Measurements from ENCODE around the gene MSH5. TPM values are rescaled to one million over a fixed set of nuclear protein-coding genes. Genes with fewer than 3 reads are reported as not detected.
A peak's percentile ranks its signal among the peaks of the same experiment; 100 is the strongest.

MSH5 gene
- total RNA-seq, 1 experiment from 2014 or later = 90.4 TPM

GRCh38 chr6:31729515-31729978 lies 10.3 kb upstream of the MSH5 start:
- Histone ChIP-seq H3K9me3 (ENCODE audit: control insufficient read depth in 1 of 2, insufficient read depth in 1 of 2, low read depth in 1 of 2, low read length in 2 of 2) (no peaks in the 10 kb centered on the region), H3K4me3 (replicated peaks in 1 of 2; ENCODE audit: low read depth in 1 of 2, low read length in 2 of 2) (peak overlapping the region; percentile 70 to 72), H3K27me3 (ENCODE audit: insufficient read depth, low read length) (no peaks in the 10 kb centered on the region), H3K4me1 (ENCODE audit: control insufficient read depth in 1 of 2, insufficient read depth in 2 of 2, low read length in 2 of 2) (peaks cover 12 to 35% of the 10 kb centered on the region in 2 experiments), H3K36me3 (ENCODE audit: control insufficient read depth in 1 of 2, insufficient read depth in 2 of 2, low read length in 2 of 2) (peaks cover 28 to 31% of the 10 kb centered on the region in 2 experiments), H4K20me1 (ENCODE audit: insufficient read depth) (no peaks in the 10 kb centered on the region; the same call in 1 of the 2 replicates), H3K79me2 (ENCODE audit: insufficient read depth, low read length) (peaks cover 24% of the 10 kb centered on the region), H3K9me2 (ENCODE audit: insufficient read depth) (no peaks in the 10 kb centered on the region), H2AFZ (ENCODE audit: low read depth, low read length, poor library complexity, severe bottlenecking) (no peak overlapping the region), H3K27ac (ENCODE audit: low read depth, low read length) (peak overlapping the region; percentile 90), H3K4me2 (ENCODE audit: low read length) (peak overlapping the region; percentile 98), H3K9ac (ENCODE audit: low read length) (peak overlapping the region; percentile 72)
- ATAC-seq = peak; percentile 82
- ChIA-PET RAD21 (ENCODE audit: low non-redundant PET in 1 of 2, low total read pairs in 2 of 2, uncharacterized antibody in 2 of 2, unreplicated experiment in 2 of 2) (interaction anchor here in 1 of 2 experiments (0.6 to 0.7 kb wide), 2 partner anchors 18 to 26 kb away, joined by 3 read pairs; partner anchors contain the start of gene ABHD16A), POLR2A (interaction anchor here (0.6 to 2.2 kb wide), 5 partner anchors 10 to 98 kb away, joined by 3 to 12 read pairs (median 8); partner anchors contain the start of genes ABHD16A, HSPA1B, LY6G5C and MSH5), CTCF (interaction anchor here (0.6 to 2.3 kb wide), 4 partner anchors 9 to 133 kb away, joined by 3 to 13 read pairs (median 8); partner anchors contain the start of gene NEU1)
- BruUV-seq (replicated peaks) = no TSS peak
- intact Hi-C loops (cut with micrococcal nuclease) = no loop called here
- peak; percentile 73; the same call in 1 of the 2 replicates for TF ChIP-seq POLR2AphosphoS5 (IDR thresholded peaks at IDR 0.05; ENCODE audit: low read depth, low read length)
- TF ChIP-seq MAX (IDR thresholded peaks at IDR 0.05) = no peak
- TF ChIP-seq CTCF (IDR thresholded peaks at IDR 0.05 in 2 of 3, conservative IDR thresholded peaks at IDR 0.05 in 1 of 3; ENCODE audit: borderline replicate concordance in 1 of 3, insufficient read depth in 1 of 3, low read depth in 2 of 3, low read length in 2 of 3) = peak in 2 of 3 experiments; percentile 50 to 64; a peak in 1 of 6 replicates
- TF ChIP-seq ATF3 (IDR thresholded peaks at IDR 0.05) = no peak
- peak; percentile 70 for DNase-seq (ENCODE audit: low read depth, low spot score)

Measured in HCT116 (cell line).